Omental fat pad (tissue), 4 donors: Measurements from ENCODE around the gene DUSP5. TPM values are rescaled to one million over a fixed set of nuclear protein-coding genes. Genes with fewer than 3 reads are reported as not detected.

Experiments
- ATAC-seq: fragments of 150-250 bp; one replicate; pipeline ENCODE4 v1.9.1; 2016; ENCODE audit warnings: mild to moderate bottlenecking, moderate library complexity; ENCODE audit not compliant: low FRiP score
- DNase-seq: peaks from one replicate; pipeline ENCODE4 v3.0.0-alpha.2; 2019; ENCODE audit warnings: low spot score
- total RNA-seq, 4 donors: library from RNA; depleted of rRNA; stranded (reverse); fragments of >200 nt; gene quantifications; one replicate each; pipeline ENCODE4 v1.1.0, GENCODE V29; 2016
- TF ChIP-seq, protein P1 (sequence below), 3 donors: fragments of 450-650 bp; IDR thresholded peaks; one replicate each; pipeline ENCODE4 v1.5.1; 2016 to 2017; ENCODE audit warnings: antibody characterized with exemption in 3 of 3, mild to moderate bottlenecking in 3 of 3, moderate library complexity in 2 of 3

DUSP5 gene
- total RNA-seq, 4 donors from 2014 or later, result 9.2 to 71.4 (median 41.4) TPM

DNA sequence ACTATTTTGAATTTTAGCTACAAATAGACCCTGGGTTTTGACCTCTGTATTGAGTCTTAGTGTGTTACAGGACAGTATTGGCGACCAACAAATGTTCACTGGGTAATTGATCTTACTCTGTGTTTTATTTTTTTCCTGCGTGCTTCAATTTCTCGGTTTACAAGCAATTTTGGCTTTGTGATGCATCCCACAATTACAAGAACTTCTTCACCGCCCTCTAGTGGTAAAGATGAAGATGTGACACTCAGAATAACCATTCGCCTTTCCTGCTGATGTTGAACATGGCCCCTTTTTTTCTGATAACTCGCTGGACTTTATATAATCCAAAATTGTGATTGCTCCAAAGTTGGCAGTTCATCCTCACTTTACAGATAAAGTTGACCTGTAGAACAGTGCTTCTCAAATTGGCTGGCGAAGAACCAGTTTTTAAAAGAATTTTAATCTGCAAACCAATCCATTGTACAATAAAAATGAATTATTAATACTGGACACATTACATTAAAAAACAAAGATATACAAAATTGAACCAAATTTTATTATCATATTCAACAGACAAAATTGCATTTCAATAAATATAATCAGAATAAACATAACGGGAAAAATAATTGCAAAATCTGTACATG is 49.5 kb downstream of the DUSP5 start:
- no peak for ATAC-seq
- DNase-seq, result no peak
- TF ChIP-seq, protein P1, sequence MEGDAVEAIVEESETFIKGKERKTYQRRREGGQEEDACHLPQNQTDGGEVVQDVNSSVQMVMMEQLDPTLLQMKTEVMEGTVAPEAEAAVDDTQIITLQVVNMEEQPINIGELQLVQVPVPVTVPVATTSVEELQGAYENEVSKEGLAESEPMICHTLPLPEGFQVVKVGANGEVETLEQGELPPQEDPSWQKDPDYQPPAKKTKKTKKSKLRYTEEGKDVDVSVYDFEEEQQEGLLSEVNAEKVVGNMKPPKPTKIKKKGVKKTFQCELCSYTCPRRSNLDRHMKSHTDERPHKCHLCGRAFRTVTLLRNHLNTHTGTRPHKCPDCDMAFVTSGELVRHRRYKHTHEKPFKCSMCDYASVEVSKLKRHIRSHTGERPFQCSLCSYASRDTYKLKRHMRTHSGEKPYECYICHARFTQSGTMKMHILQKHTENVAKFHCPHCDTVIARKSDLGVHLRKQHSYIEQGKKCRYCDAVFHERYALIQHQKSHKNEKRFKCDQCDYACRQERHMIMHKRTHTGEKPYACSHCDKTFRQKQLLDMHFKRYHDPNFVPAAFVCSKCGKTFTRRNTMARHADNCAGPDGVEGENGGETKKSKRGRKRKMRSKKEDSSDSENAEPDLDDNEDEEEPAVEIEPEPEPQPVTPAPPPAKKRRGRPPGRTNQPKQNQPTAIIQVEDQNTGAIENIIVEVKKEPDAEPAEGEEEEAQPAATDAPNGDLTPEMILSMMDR (IDR thresholded peaks at IDR 0.05), result peak in 2 of 3 donors; percentile 14 to 58

DNA sequence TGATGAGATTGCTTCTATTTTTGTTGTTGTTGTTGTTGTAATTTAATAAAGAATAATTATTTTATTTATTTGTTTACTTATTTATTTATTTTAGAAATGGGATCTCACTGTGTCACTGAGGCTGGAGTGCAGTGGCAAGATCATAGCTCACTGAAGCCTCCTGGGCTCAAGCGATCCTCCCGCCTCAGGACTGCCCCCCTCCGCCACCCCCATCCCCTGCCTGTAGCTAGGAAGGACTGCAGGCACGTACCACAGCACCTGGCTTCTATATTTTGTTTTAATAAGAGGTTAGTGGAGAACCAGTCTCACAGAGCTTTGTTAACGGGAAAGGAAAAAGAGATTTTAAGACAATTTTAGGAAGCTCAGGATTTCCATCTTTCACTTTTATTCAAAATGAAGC is 50.3 kb downstream of the DUSP5 start:
- TF ChIP-seq, protein P1 (IDR thresholded peaks at IDR 0.05), result no peak
- DNase-seq, result no peak
- ATAC-seq, result no peak

GRCh38 chr10:110549211-110549610 is 51.5 kb downstream of the DUSP5 start:
- ATAC-seq (no peak), DNase-seq (no peak)
- TF ChIP-seq, protein P1 (IDR thresholded peaks at IDR 0.05), result no peak

- TF ChIP-seq, protein P1 (IDR thresholded peaks at IDR 0.05), result no peak
- ATAC-seq, result no peak
- DNase-seq, result no peak
These were observed 56.2 kb downstream of the DUSP5 start for GRCh38 chr10:110553905-110554304.

GRCh38 chr10:110556296-110556695 is 58.6 kb downstream of the DUSP5 start:
- DNase-seq (no peak), ATAC-seq (no peak)
- TF ChIP-seq, protein P1 (IDR thresholded peaks at IDR 0.05), result no peak

- TF ChIP-seq, protein P1 (IDR thresholded peaks at IDR 0.05), result no peak
- no peak for DNase-seq
- peak; percentile 59 for ATAC-seq
These were observed 59.4 kb downstream of the DUSP5 start for GRCh38 chr10:110556969-110557601.

- TF ChIP-seq, protein P1 (IDR thresholded peaks at IDR 0.05), result no peak
- DNase-seq (no peak), ATAC-seq (no peak)
These were observed 60.3 kb downstream of the DUSP5 start for GRCh38 chr10:110558041-110558440.
